HG03060 (cell line): Measurements from ENCODE around the gene CBR1.

Experiments used
- ATAC-seq: cut with Tn5 transposase; IDR thresholded peaks from one replicate; pipeline ENCODE4 v1.9.1; 2021; ENCODE audit warnings: low read depth, moderate number of reproducible peaks; ENCODE audit not compliant: unreplicated experiment

CBR1 gene

DNA sequence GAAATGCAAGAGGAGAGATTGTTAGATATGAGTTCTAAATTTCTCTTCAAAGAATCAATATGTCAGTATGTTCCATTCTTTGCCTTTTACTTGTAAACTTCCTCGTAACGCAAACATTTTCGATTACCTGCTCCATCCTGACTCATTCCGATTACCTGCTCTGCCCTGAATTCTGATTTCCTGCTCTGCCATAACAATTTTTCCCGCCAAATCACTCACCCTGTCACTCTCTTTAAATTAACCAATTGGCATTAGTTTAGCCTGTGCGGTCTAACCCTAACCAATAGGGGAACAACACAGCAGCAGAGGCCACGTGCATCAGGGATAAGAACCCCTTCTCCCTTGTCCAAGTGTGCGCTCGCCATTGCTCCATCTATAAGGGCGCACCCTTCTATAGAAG lies 40.0 kb downstream of the CBR1 start:
- no peak for ATAC-seq

DNA sequence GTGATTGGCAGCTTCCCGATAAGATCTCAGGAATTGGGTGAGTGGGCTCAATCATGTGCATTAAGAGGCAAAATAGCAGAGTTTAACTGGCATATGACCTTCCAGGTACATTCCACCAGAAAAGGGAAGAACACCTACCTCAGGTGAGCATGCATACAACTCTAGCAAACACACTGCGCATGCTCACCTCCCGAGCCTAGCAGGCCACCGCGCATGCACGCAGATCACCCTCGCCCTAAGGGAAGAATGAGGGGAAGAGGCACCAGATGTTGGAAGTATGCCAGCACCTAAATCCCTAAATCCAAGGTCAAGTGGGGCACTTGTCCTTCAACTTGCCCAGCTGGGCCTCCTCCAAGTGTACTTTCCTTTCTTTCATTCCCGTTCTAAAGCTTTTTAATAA lies 41.4 kb downstream of the CBR1 start:
- ATAC-seq: no peak

DNA sequence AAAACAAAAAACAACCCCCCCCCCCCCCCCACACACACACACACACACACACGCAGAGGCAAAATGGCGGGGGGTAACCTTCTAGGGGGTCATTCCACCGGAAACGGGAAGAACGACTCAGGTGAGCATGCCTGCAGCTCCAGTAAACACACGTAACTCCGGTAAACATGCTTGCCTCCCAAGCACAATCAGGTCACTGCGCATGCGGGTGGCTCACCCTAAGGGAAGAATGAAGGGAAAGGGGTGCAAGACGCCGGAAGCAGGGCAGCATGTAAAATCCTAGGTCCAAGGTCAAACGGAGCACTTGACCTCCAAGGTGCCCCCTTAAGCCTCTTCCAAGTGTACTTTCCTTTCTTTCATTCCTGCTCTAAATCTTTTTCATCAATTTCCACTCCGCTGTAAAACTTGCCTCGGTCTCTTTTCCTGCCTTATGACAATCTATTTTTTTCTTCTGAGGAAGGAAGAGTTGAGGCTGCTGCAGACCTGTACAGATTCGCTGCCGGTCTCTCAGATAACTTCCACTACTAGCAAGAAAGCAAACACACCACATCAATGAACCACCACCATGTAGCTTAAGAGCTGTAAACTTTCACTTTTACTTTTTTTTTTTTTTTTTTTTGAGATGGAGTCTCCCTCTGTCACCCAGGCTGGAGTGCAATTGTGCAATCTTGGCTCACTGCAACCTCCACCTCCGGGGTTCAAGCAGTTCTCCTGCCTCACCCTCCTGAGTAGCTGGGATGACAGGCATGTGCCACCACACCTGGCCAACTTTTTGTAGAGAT lies 44.0 kb downstream of the CBR1 start:
- ATAC-seq: no peak

DNA sequence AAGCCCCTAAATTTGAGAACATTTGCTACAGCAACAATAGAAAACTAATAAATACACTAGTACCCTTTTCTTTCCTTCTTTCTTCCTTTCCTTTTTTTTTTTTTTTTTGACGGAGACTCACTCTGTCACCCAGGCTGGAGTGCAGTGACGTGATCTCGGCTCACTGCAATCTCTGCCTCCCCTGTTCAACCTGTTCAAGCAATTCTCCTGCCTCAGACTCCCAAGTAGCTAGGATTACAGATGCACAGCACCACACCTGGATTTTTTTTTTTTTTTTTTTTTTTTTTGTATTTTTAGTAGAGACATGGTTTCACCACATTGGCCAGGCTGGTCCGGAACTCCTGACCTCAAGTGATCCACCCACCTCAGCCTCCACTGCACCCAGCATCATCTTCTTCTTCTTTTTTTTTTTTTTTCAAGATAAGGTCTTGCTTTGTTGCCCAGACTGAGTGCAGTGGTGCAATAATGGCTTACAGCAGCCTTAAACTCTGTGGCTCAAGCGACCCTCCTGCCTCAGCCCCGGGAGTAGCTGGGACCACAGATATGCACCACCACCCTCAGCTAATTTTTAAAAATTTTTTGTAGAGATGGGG lies 45.4 kb downstream of the CBR1 start:
- no peak for ATAC-seq

DNA sequence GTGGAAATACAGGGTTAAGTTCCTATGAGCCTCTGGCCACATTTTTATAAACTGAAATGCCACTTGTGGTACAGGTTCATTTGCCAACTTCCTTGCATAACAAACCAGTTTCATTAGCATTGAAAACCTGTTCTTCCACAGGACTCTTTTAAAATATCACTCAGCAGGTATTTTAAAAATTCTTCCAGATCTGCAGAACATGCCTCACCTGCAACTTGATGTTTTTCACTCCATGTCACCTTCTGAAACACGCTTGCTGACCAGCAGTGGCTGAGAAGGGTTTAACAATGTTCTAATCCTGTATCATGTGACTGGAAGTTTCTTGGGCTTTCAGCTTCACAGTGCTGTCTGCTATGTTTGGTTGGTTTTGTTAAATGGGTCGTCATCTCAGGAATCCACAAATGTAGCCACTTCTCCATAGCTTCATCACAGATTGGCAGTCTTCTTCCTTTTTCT lies 47.5 kb downstream of the CBR1 start:
- no peak for ATAC-seq

DNA sequence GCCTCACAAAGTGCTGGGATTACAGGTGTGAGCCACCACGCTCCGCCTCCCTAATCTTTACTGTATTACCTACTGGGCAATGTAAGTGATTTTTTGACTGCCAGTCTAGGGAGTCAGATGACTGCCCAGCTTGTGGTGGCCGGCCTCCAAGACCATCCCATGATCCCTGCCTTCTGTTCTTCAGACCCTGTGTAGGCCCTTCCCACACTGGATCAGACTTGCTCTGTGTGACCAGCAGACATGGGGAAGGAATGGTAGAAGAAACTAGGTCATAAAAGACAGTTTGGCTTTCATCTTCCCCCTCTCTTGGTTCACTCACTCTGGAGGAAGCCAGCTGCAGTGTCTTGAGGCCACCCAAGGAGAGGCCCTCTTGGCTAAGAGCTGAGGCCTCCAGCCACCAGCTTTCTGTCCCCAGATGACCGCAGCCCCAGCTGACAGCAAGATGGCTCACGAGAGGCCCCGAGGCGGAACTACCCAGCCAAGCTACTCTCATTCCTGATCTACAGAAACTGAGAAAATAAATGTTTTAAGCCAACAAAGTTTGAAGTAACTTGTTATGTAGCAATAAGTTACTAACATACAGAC lies 50.6 kb downstream of the CBR1 start:
- ATAC-seq: no peak
